Mucosa of stomach (tissue), 1 donor: ENCODE data around the gene RAD54L.

Experiments
- H3K27me3 ChIP-seq: one replicate; pipeline ENCODE4 v1.7.0; 2013; ENCODE audit warnings: mild to moderate bottlenecking, low read length; ENCODE audit not compliant: control insufficient read depth, insufficient read depth
- H3K36me3 ChIP-seq: one replicate; pipeline ENCODE4 v1.7.0; 2013; ENCODE audit warnings: low read length; ENCODE audit not compliant: control insufficient read depth, insufficient read depth
- H3K4me1 ChIP-seq: one replicate; pipeline ENCODE4 v1.7.0; 2013; ENCODE audit warnings: mild to moderate bottlenecking, low read length; ENCODE audit not compliant: control insufficient read depth, insufficient read depth
- H3K4me3 ChIP-seq: one replicate; pipeline ENCODE4 v1.7.0; 2013; ENCODE audit warnings: low read length
- H3K9ac ChIP-seq: one replicate; pipeline ENCODE4 v1.7.0; 2013; ENCODE audit warnings: mild to moderate bottlenecking, low read length, moderate library complexity
- H3K9me3 ChIP-seq: one replicate; pipeline ENCODE4 v1.7.0; 2013; ENCODE audit warnings: mild to moderate bottlenecking, low read length, moderate library complexity; ENCODE audit not compliant: control insufficient read depth
- donor health status: Pancreatic carcinoma.

RAD54L gene

DNA sequence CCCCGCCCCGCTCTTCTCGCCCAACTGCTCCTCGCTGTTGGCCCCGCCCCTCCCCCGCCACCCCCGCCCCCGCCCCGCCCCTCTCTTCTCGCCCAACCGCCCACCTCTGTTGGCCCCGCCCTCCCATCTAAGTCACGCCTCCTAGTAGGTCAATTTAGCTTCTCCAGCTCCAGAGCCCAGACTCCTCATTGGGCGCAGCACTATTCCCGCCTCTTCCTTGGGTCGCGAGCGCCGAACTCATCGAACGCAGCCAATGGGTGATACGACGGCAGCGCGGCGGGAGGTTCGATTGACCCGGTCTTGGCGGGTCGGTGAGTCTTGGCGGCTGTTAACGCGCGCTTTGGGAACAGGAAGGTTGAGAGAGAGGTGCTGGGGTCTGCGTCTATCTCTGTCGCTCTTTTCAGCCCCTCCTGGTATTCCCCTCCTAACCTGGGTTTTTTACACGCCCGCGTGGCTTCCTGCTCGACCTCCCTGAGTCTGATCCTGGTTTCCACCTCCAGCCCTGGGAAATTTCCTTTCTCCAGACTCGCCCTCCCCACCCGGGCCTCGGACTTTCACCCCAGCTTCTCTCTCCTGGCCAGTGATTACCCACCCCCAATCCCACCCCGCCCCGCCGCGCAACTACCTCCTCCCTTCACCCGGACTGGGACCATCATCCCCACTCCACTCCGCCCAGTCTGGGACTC, at the start of gene RAD54L:
RAD54L (plus strand) TSS at position 328 of the 686 bp plus-strand sequence. CDS start 643 bp downstream, outside the sequence.
- Histone ChIP-seq H3K4me1 (peaks cover 11% of the 10 kb centered on the region), H3K36me3 (no peaks in the 10 kb centered on the region), H3K4me3 (peak within 1 kb of the TSS; percentile 79), H3K9me3 (no peaks in the 10 kb centered on the region), H3K9ac (peak within 1 kb of the TSS; percentile 69), H3K27me3 (no peaks in the 10 kb centered on the region)

DNA sequence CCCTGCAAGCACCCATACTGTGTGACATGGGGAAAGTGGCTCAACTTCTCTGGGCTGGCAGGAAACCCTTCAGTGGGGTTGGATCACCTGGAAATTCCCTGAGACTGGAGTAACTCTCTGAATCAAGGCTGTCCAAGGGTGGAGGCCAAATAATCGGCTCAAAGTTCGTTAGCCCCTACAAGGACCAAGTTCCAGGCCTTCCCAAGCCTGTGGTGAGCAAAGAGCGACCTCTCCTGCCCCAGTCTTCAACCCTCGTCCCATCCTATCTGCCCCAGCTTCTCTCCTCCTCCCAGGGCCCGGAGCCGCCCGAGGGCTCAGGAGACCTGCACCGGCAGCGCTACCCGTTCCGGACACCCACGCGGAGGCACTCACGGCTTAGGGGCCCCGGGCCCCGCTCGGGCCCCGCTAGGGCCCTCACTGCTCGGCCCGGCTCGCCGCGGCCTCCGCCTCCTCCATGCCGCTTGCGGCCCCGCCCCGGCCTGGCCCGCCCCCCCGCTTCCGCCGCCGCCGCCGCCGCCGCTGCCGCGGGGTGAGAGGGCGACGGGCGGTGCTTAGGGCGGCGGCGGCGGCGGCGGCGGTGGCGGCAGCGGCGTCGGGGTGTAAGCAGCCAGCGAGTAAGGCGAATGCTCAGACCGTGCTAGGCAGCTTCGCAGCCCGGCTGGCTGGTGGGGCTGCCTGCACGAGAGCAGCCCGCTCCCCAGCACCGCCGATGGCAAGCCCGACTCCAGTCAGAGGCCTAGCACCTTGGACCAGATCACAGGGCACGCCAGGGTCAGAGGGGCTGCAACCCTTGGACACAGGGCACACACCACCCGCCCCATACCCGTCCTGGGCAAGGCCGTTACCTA, 49.4 kb upstream of the RAD54L start, which contains the start of gene POMGNT1:
POMGNT1 (minus strand) TSS at position 471 of the 848 bp plus-strand sequence. CDS start 613 bp downstream, outside the sequence.
- peaks cover 21% of the 10 kb centered on the region for H3K4me1 ChIP-seq
- no peaks in the 10 kb centered on the region for H3K9me3 ChIP-seq
- peaks cover 15% of the 10 kb centered on the region for H3K36me3 ChIP-seq
- peak within 1 kb of the TSS; percentile 95 for H3K4me3 ChIP-seq
- peaks cover 1% of the 10 kb centered on the region for H3K27me3 ChIP-seq
- H3K9ac ChIP-seq = peak within 1 kb of the TSS; percentile 82

DNA sequence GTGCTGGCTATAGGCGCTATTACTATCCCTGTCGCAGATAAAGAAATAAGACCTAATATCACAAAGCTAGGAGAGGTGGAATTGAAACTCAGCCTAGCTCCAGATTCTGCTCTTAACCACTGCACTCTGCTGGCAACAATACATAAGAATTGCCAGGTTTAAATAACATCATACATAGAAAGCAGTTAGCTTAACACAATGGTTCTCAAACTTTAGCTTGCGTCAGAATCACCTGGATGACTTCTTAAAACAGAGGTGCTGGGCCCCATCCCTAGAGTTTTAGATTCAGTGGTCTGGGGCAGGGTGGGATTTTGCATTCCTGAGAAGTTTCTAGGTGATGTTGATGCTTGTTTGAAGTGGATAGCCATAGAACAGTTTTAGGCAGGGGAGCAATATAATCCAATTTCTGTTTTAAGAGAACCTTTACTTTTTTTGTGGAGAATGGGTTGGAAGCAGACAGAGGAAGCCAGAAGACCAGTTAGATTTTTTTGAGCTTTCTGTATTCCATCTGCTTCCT, 48.3 kb upstream of the RAD54L start:
- H3K27me3 ChIP-seq = peaks cover 5% of the 10 kb centered on the region
- H3K36me3 ChIP-seq = peaks cover 4% of the 10 kb centered on the region
- H3K4me1 ChIP-seq = peaks cover 25% of the 10 kb centered on the region
- H3K9me3 ChIP-seq = no peaks in the 10 kb centered on the region
- H3K4me3 ChIP-seq = no peak overlapping the region
- H3K9ac ChIP-seq = no peak overlapping the region

DNA sequence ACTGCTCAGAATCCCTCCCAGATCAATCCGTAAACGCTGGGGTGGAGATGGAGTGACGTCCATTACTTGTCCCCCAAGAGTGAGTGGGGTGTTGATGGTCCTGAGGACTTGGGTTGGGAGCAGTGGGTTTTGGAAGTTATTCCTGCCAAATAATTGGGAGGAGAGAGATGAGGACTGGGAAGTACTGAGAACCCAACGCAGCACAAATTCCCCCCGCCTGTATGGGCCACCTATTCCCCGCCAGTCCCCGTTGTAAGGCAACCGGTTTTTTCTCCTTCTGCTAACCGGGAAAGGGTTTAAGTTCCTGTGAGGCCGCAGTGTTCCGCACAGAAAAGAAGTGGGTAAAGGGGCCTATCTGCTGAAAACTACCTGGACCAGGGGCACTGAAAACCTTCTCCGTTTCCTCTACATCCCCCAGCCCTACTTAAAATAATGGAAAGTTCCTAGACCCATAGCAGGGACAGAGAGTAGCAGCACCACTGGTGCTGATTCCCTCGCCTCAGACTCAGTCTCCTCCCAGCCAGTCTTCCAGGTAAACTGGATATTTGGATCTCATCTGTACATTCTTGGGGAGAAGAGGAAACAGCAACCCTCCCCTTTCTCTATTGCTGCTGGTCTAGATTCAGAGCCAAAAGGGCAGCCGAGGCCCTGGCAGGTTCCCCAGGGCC, 43.7 kb upstream of the RAD54L start:
- Histone ChIP-seq H3K4me1 (peaks cover 17% of the 10 kb centered on the region), H3K36me3 (no peaks in the 10 kb centered on the region)

DNA sequence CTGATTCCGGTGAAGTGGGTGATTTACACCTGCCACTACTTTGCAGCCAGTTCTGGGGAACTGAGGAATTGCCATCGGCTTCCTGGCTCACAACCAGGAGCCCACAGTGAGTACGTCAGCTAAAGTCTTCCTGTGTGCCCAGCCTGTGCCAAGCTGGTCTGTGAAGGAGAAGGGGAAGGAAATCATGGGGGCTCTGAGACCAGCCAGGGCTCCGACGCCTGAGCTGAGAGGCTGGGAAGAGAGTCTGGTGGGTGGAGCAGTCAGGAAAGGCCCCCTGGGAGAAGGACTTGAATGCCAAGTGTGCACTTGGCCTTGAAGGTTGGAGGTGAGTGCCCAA, 43.2 kb upstream of the RAD54L start:
- Histone ChIP-seq H3K4me3 (no peak overlapping the region), H3K36me3 (no peaks in the 10 kb centered on the region), H3K27me3 (peaks cover 5% of the 10 kb centered on the region), H3K9ac (peak overlapping the region; percentile 62), H3K9me3 (no peaks in the 10 kb centered on the region), H3K4me1 (peaks cover 16% of the 10 kb centered on the region)

More for the DNA sequence above, 43.7 kb upstream of the RAD54L start:
- Histone ChIP-seq H3K27me3 (peaks cover 5% of the 10 kb centered on the region), H3K9me3 (no peaks in the 10 kb centered on the region), H3K4me3 (no peak overlapping the region), H3K9ac (peak overlapping the region; percentile 62)

DNA sequence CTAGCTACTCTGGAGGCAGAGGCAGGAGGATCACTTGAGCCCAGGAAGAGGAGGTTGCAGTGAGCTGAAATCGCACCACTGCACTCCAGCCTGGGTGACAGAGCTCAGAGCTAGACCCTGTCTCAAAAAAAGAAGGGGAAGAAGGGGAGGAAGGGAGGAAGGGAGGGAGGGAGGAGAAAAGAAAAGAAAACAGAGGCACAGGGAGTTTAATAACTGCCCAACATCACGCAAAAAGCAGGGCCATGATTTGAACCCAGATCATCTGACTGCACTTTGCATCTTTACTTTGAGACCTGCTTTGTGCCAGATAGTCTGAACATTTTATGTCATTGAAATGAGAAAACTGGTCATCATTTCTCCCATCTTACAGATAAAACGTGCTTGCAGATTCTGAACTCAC, 42.4 kb upstream of the RAD54L start:
- no peak overlapping the region for H3K9ac ChIP-seq

DNA sequence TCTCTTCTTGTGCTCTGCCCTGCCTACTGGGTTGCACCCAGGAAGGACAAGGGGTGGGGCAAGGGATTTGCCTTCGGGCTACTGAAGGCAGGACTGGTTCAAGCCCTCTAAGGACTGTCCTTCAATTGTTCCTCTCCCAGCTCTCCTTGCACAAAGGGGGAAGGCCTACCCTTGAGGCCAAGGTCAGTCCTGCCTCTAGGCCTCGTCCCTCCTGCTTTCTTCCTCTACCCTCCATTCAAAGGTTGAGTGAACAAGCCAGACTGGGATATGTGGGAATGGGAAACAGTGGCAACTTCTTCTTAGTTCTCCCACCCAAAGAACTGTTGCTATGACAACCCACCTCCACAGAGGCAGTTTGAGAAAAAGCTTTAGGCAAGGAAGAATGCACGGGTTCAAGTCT, 41.8 kb upstream of the RAD54L start:
- Histone ChIP-seq H3K9me3 (no peaks in the 10 kb centered on the region), H3K36me3 (no peaks in the 10 kb centered on the region), H3K27me3 (peaks cover 5% of the 10 kb centered on the region), H3K4me1 (peaks cover 16% of the 10 kb centered on the region), H3K9ac (peak overlapping the region; percentile 2), H3K4me3 (no peak overlapping the region)

More for the DNA sequence above, 42.4 kb upstream of the RAD54L start:
- Histone ChIP-seq H3K36me3 (no peaks in the 10 kb centered on the region), H3K27me3 (peaks cover 5% of the 10 kb centered on the region), H3K9me3 (no peaks in the 10 kb centered on the region), H3K4me3 (no peak overlapping the region), H3K4me1 (peaks cover 16% of the 10 kb centered on the region)

DNA sequence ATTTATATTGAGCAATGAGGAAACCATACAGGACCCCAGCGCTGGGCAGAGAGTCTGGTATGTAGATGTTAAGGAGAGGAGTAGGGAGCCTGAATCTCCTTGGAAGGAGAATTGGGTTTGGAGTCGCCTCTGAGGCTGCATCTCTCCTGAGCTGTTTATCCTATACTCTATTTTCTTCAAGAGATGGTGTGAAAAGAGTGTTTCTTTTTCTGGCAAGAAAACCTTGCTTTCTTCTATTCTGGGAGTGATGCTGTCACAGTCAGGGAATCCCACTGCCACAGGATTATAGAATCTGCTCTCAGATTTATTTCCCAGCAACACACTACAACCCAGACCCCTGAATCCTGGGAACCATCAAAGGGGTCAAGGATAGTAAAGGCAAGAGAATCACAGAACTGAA, 41.2 kb upstream of the RAD54L start:
- no peaks in the 10 kb centered on the region for H3K9me3 ChIP-seq
- H3K27me3 ChIP-seq = peaks cover 5% of the 10 kb centered on the region
- H3K9ac ChIP-seq = peak overlapping the region; percentile 2
- H3K36me3 ChIP-seq = no peaks in the 10 kb centered on the region
- peaks cover 16% of the 10 kb centered on the region for H3K4me1 ChIP-seq
- H3K4me3 ChIP-seq = no peak overlapping the region

DNA sequence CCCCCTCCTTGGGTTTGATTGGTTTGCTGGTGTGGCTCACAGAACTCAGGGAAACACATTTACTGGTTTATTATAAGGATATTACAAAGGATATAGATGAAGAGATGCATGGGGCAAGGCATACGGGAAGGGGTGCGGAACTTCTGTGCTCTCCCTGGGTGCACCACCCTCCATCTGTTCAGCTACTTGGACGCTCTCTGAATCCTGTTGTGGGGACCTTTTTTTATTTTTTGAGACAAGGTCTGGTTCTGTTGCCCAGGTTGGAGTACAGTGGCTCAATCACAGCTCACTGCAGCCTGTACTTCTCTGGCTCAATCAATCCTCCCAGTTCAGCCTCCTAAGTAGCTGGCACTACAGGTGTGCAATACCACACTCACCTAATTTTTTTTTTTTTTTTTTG, 37.0 kb upstream of the RAD54L start:
- Histone ChIP-seq H3K9me3 (no peaks in the 10 kb centered on the region), H3K9ac (no peak overlapping the region)

DNA sequence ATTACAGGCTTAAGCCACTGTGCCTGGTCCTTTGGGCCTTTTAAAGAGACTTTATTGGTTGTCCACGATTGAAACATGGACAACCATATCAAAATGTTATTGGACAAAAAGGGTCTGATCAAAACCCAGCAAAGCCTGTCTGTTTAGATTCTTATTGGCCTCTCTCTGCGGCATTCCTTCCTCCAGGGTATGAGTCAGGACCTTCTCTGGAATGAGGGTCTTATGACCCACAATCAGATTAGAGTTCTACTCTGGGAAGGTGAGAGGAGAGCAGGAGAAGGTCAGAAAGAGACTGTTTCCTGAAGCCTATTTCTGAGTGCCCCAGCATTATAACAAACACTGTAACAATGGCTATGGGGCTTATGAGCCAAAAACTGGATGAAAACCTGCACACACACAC, 36.5 kb upstream of the RAD54L start:
- no peak overlapping the region for H3K9ac ChIP-seq
- H3K27me3 ChIP-seq = no peaks in the 10 kb centered on the region
- no peaks in the 10 kb centered on the region for H3K9me3 ChIP-seq
- H3K4me3 ChIP-seq = no peak overlapping the region
- no peaks in the 10 kb centered on the region for H3K4me1 ChIP-seq
- no peaks in the 10 kb centered on the region for H3K36me3 ChIP-seq

More for the DNA sequence above, 37.0 kb upstream of the RAD54L start:
- H3K36me3 ChIP-seq = no peaks in the 10 kb centered on the region
- H3K4me1 ChIP-seq = peaks cover 5% of the 10 kb centered on the region
- no peaks in the 10 kb centered on the region for H3K27me3 ChIP-seq
- no peak overlapping the region for H3K4me3 ChIP-seq

DNA sequence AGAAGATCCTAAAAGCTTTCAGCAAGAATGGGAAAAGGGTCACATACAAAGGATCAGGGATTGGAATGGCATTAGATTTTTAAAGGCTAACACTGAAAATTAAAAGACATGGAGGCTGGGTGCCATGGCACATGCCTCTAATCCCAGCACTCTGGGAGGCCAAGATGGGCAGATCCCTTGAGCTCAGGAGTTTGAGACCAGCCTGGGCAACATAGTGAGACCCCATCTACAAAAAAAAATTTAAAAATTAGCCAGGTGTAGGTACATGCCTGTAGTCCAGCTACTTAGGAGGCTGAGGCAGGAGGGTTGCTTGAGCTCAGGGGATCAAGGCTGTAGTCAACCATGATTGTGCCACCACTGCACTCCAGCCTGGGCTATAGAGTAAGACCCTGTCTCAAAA, 32.1 kb upstream of the RAD54L start:
- no peaks in the 10 kb centered on the region for H3K4me1 ChIP-seq
- no peak overlapping the region for H3K4me3 ChIP-seq
- no peaks in the 10 kb centered on the region for H3K36me3 ChIP-seq
- H3K9me3 ChIP-seq = no peaks in the 10 kb centered on the region
- H3K27me3 ChIP-seq = no peaks in the 10 kb centered on the region
- H3K9ac ChIP-seq = no peak overlapping the region
